Brain microvascular endothelial cell (primary cell): Measurements from ENCODE around the gene PMAIP1.

Source experiments
- DNase-seq: peaks from one replicate; pipeline ENCODE4 v3.0.0-alpha.2; 2020
- H3K27ac ChIP-seq: fragments of 250-450 bp; sonication (Bioruptor Pico); 2 replicates; pipeline ENCODE4 v1.5.1; 2020; ENCODE audit warnings: mild to moderate bottlenecking, moderate library complexity
- H3K27me3 ChIP-seq: fragments of 250-450 bp; sonication (Bioruptor Pico); replicated peaks from 2 replicates; pipeline ENCODE4 v1.5.1; 2020; ENCODE audit warnings: mild to moderate bottlenecking
- H3K36me3 ChIP-seq: fragments of 250-450 bp; sonication (Bioruptor Pico); replicated peaks from 2 replicates; pipeline ENCODE4 v1.5.1; 2020; ENCODE audit warnings: mild to moderate bottlenecking
- H3K4me3 ChIP-seq: 2 replicates; pipeline ENCODE4 v1.5.1; 2011; ENCODE audit warnings: low read depth, mild to moderate bottlenecking, control low read depth, low read length, moderate library complexity
- in situ Hi-C: cut with HindIII; loops from 2 replicates; pipeline ENCODE4 v1.10.0; 2017; ENCODE audit warnings: low sequenced_read_pairs, low pct_ligation_motif_present
- TF ChIP-seq, protein P1 (sequence below): IDR thresholded peaks from 2 replicates; pipeline ENCODE4 v1.5.1; 2011; ENCODE audit warnings: low read depth, mild to moderate bottlenecking, moderate library complexity, low read length, control low read depth, inconsistent platforms; ENCODE audit errors: missing control alignments

PMAIP1 gene

DNA sequence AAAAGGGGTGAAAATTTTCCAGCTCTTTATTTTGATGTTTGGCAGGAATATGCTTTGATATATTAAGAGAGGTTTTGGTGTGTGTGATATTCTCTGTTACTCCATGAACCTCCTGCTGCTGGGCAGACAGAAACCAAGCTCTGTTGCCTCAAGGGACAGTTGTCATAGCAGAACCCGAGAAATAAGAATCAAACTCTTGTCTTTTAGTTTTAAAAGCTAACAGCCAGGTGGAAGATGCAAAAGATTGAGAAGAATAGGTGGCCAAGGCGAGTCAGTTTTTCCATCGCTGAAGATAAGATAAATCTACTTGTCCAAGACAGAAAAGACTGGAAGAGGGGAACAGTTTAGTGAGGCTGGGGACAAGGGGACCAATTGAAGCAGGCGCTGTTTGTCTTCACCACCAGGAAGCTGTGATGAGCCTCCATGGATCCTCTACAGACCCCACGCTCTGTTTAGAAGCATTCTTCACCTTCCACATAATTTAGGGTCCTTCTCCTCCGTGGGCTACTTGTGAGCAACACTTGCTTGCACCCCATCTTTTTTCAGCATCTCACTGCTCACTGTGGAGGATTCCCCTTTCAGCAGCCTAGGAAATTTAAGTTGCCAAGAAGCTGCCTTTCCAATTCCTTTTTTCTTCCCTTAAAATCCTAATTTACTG is 23.9 kb downstream of the PMAIP1 start:
- TF ChIP-seq, protein P1, sequence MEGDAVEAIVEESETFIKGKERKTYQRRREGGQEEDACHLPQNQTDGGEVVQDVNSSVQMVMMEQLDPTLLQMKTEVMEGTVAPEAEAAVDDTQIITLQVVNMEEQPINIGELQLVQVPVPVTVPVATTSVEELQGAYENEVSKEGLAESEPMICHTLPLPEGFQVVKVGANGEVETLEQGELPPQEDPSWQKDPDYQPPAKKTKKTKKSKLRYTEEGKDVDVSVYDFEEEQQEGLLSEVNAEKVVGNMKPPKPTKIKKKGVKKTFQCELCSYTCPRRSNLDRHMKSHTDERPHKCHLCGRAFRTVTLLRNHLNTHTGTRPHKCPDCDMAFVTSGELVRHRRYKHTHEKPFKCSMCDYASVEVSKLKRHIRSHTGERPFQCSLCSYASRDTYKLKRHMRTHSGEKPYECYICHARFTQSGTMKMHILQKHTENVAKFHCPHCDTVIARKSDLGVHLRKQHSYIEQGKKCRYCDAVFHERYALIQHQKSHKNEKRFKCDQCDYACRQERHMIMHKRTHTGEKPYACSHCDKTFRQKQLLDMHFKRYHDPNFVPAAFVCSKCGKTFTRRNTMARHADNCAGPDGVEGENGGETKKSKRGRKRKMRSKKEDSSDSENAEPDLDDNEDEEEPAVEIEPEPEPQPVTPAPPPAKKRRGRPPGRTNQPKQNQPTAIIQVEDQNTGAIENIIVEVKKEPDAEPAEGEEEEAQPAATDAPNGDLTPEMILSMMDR, result no peak
- Histone ChIP-seq H3K4me3 (no peak overlapping the region), H3K27me3 (no peaks in the 10 kb centered on the region), H3K36me3 (no peaks in the 10 kb centered on the region), H3K27ac (no peak overlapping the region)
- in situ Hi-C loops, result no loop called here
- no peak for DNase-seq

DNA sequence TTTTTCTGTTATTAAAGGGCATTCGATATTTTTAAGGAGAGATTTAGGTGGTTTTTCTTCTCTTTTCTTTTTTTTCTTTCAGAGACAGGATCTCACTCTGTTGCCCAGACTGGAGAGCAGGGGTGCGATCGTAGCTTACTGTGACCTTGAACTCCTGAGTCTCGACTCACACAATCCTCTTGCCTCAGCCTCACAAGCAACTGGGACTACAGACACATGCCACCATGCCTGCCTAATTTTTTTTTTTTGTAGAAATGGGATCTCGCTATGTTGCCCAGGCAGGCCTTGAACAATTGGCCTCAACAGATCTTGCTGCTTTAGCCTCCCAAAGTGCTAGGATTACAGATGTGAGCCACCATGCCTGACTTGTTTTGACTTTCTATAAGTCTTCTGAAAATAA is 26.3 kb downstream of the PMAIP1 start:
- DNase-seq, result no peak
- Histone ChIP-seq H3K4me3 (no peak overlapping the region), H3K36me3 (no peaks in the 10 kb centered on the region), H3K27ac (no peak overlapping the region), H3K27me3 (no peaks in the 10 kb centered on the region)
- TF ChIP-seq, protein P1, result no peak
- in situ Hi-C loops, result no loop called here

DNA sequence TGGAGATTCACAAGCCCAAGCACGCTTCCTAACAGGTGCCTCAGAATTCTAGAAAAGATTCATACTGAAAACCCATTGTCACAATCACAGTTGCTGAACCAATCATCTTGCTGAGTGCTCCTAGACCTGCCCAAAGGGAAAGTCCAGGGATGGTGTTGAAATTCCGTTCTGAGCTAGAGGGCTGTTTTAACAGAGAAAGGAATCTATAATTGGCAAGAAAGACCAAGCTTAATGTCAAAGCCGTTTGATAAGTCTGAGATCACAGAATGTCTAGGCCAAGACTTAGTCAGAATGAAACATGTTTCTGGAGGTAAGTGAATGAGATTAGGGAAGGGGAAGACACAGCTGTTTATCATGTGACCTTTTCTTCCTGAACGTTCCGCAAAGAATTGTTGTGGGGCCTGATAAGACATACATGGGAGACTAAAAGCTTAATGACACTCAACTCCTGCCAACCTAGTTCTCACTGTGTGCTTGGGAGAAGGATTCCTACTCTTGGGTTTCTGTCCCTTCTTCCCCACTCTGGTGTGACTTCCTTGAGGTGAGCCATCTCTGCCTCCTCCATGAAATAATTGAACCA is 27.5 kb downstream of the PMAIP1 start:
- TF ChIP-seq, protein P1, result no peak
- Histone ChIP-seq H3K36me3 (no peaks in the 10 kb centered on the region), H3K27ac (no peak overlapping the region), H3K4me3 (no peak overlapping the region), H3K27me3 (no peaks in the 10 kb centered on the region)
- DNase-seq, result no peak
- in situ Hi-C loops, result no loop called here

GRCh38 chr18:59928201-59928600 is 28.4 kb downstream of the PMAIP1 start:
- DNase-seq, result no peak
- TF ChIP-seq, protein P1, result no peak
- H3K27me3 ChIP-seq, result no peaks in the 10 kb centered on the region
- no peaks in the 10 kb centered on the region for H3K36me3 ChIP-seq
- H3K4me3 ChIP-seq, result no peak overlapping the region
- H3K27ac ChIP-seq, result no peak overlapping the region
- in situ Hi-C loops, result no loop called here

GRCh38 chr18:59929621-59930295 is 30.0 kb downstream of the PMAIP1 start:
- Histone ChIP-seq H3K36me3 (no peaks in the 10 kb centered on the region), H3K27me3 (no peaks in the 10 kb centered on the region), H3K27ac (no peak overlapping the region), H3K4me3 (no peak overlapping the region)
- in situ Hi-C loops, result no loop called here
- TF ChIP-seq, protein P1, result no peak
- DNase-seq, result no peak
